Measurements from ENCODE around the gene TRAM2.

DNA sequence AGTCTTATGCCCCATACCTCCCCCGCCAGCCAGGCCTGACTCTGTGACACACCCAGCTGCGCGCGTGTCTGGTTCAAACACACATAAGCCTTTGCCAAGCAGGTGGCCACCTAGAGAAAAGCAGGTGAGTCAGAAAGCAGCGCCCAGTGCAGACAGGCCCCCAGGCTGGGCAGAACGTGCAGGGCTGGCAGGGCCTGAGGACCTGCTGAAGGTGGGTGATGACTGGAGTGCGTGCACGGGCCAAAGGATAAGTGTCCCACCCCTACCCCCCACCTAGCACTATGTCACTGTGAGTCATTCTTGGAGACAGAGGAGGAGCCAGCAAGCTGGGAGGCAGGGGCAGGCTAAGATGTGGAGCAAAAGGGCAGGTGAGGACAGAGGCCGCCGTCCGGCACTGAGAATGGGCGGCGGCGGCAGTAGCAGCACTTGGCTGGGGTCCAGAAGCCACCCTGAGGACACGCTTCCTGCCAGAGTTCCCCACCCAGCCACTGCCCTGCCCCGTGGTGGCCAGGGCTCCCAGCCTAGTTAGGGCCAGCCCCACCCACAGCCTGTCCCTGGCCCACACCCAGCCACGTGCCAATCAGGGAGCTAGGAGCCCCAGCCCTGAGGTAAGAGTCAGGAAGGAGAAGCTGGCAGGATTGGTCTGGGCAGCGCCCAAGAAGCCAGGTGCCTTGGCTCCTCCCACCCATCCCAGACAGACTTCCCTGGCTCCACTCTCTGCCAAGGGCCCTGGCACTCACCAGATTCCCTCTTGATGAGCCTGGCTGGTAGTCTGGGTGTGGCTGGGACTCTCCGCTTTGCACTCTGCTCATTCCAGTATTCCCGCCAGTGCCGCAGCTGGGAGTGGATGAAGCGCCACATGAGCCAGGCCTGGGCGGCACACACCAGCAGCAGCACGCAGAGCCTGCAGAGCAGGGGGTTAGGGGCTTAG is 72.7 kb downstream of the TRAM2 start:
- TF ChIP-seq TCF12 (IDR thresholded peaks at IDR 0.05; ENCODE audit: low read depth, low read length), result no peak
- TF ChIP-seq POLR2AphosphoS5 (IDR thresholded peaks at IDR 0.05; ENCODE audit: low read depth, low read length), result no peak
- TF ChIP-seq SUZ12 (IDR thresholded peaks at IDR 0.05; ENCODE audit: low read length), result no peak
- TF ChIP-seq SP4 (IDR thresholded peaks at IDR 0.05; ENCODE audit: low read length), result no peak
- no peak for TF ChIP-seq CEBPB (IDR thresholded peaks at IDR 0.05; ENCODE audit: low read depth, low read length)
- no peak for TF ChIP-seq SRF (IDR thresholded peaks at IDR 0.05; ENCODE audit: low read depth, low read length)
- no peak for TF ChIP-seq POU5F1 (IDR thresholded peaks at IDR 0.05; ENCODE audit: low read depth, low read length)
- TF ChIP-seq, protein P1, sequence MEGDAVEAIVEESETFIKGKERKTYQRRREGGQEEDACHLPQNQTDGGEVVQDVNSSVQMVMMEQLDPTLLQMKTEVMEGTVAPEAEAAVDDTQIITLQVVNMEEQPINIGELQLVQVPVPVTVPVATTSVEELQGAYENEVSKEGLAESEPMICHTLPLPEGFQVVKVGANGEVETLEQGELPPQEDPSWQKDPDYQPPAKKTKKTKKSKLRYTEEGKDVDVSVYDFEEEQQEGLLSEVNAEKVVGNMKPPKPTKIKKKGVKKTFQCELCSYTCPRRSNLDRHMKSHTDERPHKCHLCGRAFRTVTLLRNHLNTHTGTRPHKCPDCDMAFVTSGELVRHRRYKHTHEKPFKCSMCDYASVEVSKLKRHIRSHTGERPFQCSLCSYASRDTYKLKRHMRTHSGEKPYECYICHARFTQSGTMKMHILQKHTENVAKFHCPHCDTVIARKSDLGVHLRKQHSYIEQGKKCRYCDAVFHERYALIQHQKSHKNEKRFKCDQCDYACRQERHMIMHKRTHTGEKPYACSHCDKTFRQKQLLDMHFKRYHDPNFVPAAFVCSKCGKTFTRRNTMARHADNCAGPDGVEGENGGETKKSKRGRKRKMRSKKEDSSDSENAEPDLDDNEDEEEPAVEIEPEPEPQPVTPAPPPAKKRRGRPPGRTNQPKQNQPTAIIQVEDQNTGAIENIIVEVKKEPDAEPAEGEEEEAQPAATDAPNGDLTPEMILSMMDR (IDR thresholded peaks at IDR 0.05; ENCODE audit: control extremely low read depth in 1 of 3, insufficient read depth in 1 of 3, low read depth in 1 of 3, low read length in 3 of 3), result no peak
